CD4-positive, alpha-beta memory T cell (primary cell): ENCODE results near the gene SRBD1. TPM values are rescaled to one million over a fixed set of nuclear protein-coding genes. Genes with fewer than 3 reads are reported as not detected.

Source experiments
- CTCF ChIA-PET: fragments of 350-600 bp; sonication (Branson Sonifier 250); formaldehyde crosslinking; loops from one replicate; lab custom pipeline; 2021; ENCODE audit warnings: inconsistent platforms; ENCODE audit not compliant: partially characterized antibody; lab: Charles Lee
- POLR2A ChIA-PET: fragments of 350-600 bp; sonication (Branson Sonifier 250); formaldehyde crosslinking; loops from one replicate; lab custom pipeline; 2021; ENCODE audit not compliant: partially characterized antibody; lab: Charles Lee
- DNase-seq, 5 donors: peaks; one replicate each; pipeline versions ENCODE4 v3.0.0 to v3.0.0-alpha.2; 2020 to 2022; ENCODE audit warnings: mixed read lengths in 1 of 5
- H3K27ac ChIP-seq: one replicate; pipeline ENCODE4 v1.7.0; 2013; ENCODE audit warnings: low read depth, low read length
- H3K27me3 ChIP-seq: 2 replicates; pipeline ENCODE4 v1.7.0; 2013; ENCODE audit warnings: mild to moderate bottlenecking, low read length, moderate library complexity; ENCODE audit not compliant: insufficient read depth
- H3K36me3 ChIP-seq: 2 replicates; pipeline ENCODE4 v1.7.0; 2013; ENCODE audit warnings: mild to moderate bottlenecking, low read length, moderate library complexity; ENCODE audit not compliant: insufficient read depth
- H3K4me1 ChIP-seq: 2 replicates; pipeline ENCODE4 v1.7.0; 2013; ENCODE audit warnings: mild to moderate bottlenecking, low read length, moderate library complexity; ENCODE audit not compliant: insufficient read depth
- H3K4me3 ChIP-seq, 2 donors: one replicate each; pipeline ENCODE4 v1.7.0; 2013; ENCODE audit warnings: low read length in 2 of 2, mild to moderate bottlenecking in 1 of 2
- H3K9me3 ChIP-seq, 2 donors: one replicate each; pipeline ENCODE4 v1.7.0; 2013; ENCODE audit warnings: low read length in 2 of 2, control low read depth in 1 of 2; ENCODE audit not compliant: control insufficient read depth in 1 of 2
- H3K27ac Mint-ChIP-seq, 7 donors: one replicate each; pipeline ENCODE4 v1.8.0; 2020 to 2021; ENCODE audit warnings: mixed read lengths in 7 of 7, mild to moderate bottlenecking in 6 of 7, inconsistent platforms in 3 of 7, moderate library complexity in 3 of 7
- H3K27me3 Mint-ChIP-seq, 2 donors: one replicate each; pipeline ENCODE4 v1.8.0; 2020 to 2021; ENCODE audit warnings: mixed read lengths in 2 of 2
- H3K36me3 Mint-ChIP-seq, 2 donors: one replicate each; pipeline ENCODE4 v1.8.0; 2020 to 2021; ENCODE audit warnings: mixed read lengths in 2 of 2, inconsistent platforms in 1 of 2, mild to moderate bottlenecking in 1 of 2
- H3K4me1 Mint-ChIP-seq, 4 donors: one replicate each; pipeline ENCODE4 v1.8.0; 2020 to 2021; ENCODE audit warnings: mixed read lengths in 4 of 4, mild to moderate bottlenecking in 1 of 4
- H3K4me3 Mint-ChIP-seq, 8 donors: one replicate each; pipeline ENCODE4 v1.8.0; 2020 to 2021; ENCODE audit warnings: mixed read lengths in 8 of 8, mild to moderate bottlenecking in 7 of 8, moderate library complexity in 6 of 8, inconsistent platforms in 3 of 8
- H3K9me3 Mint-ChIP-seq, 8 donors: one replicate each; pipeline ENCODE4 v1.8.0; 2020 to 2021; ENCODE audit warnings: mixed read lengths in 8 of 8, mild to moderate bottlenecking in 5 of 8, inconsistent platforms in 3 of 8, moderate library complexity in 1 of 8
- intact Hi-C: fragments of 100-400 bp; cut with micrococcal nuclease; formaldehyde crosslinking; loops from one replicate; pipeline ENCODE4 v1.15.1; 2023
- polyA plus RNA-seq, 2 donors: library from polyadenylated mRNA; unstranded; fragments of 300-500 nt; fragmentation: Illumina TruSeq; gene quantifications; one replicate each; pipeline ENCODE4 v1.2.3, GENCODE V29; 2021
- total RNA-seq, 2 experiments: library from RNA; stranded (reverse); gene quantifications; one replicate each; pipeline ENCODE4 v1.2.3, GENCODE V29; 2021

SRBD1 gene
- total and polyA plus RNA-seq, 4 experiments from 2014 or later = 10.0 to 23.7 (median 17.3) TPM

DNA sequence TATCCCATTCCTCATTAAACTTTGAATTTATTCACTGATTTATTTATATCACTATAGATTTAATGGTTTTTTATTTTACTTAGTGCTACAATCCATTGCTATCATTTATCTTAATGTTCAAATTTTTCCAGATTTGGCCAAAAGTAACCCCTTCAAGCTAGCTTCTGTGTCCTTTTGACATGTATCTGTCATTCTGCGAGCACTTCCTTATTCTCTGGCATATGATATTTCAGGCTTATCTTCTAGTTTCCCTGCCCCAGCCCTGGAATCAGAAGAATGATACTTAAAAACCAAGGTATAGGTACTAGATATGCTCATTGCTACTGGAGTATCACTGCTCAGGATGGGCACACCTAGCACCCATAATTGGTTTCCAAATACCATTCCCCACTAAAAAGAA, 28.5 kb downstream of the SRBD1 start:
- ChIA-PET CTCF (interaction anchor here (7.1 kb wide), 1 partner anchor 602 kb away, joined by 63 read pairs; no protein-coding TSS in a partner anchor), POLR2A (no interaction called here)

DNA sequence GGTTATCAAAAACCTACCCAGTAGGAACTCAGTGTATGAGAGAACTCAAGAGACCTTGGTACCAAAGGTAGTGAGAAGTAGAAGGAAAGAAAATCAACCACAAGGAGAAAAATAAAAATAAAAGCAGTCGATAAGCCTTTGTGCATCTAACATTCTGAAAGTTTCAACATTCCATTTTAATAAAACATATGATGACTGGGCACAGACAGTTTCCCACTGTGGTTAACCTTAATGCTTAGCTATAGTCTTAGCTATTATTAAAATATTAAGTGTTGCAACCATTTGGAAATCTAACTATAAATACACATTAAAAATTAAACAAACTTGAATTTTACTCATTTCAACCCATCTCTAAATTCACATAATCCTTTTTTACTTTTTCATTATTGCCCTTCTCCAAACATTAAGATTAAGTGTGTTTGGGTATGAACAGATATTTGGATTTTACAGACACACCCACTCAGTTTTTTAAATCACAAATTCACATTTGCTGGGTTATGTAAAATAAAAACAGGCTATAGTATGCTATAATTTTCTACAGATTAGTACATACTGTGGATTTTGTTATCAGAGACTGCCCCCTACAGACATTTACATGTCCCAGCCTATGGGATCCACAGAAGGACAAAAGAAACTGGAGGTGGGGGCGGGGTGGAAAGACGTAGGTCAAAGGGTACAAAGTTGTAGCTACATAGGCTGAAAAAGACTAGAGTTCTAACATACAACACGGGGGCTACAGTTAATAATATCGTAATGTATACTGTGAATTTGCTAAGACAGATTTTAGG, 32.8 kb downstream of the SRBD1 start:
- DNase-seq = peak in 4 of 5 donors; percentile 22 to 41 (median 32)

More for the DNA sequence above, 28.5 kb downstream of the SRBD1 start:
- Mint-ChIP-seq H3K4me3 (no peak overlapping the region), H3K36me3 (peaks cover 17 to 18% of the 10 kb centered on the region in 2 donors), H3K27me3 (no peaks in the 10 kb centered on the region), H3K4me1 (peaks cover under 1 to 3% (median 1%) of the 10 kb centered on the region in 4 donors), H3K9me3 (no peaks in the 10 kb centered on the region), H3K27ac (no peak overlapping the region)
- no peak for DNase-seq
- H3K4me3 ChIP-seq = no peak overlapping the region
- no peaks in the 10 kb centered on the region for H3K36me3 ChIP-seq
- no peaks in the 10 kb centered on the region for H3K4me1 ChIP-seq
- intact Hi-C loops = no loop called here
- H3K27ac ChIP-seq = no peak overlapping the region
- H3K27me3 ChIP-seq = no peaks in the 10 kb centered on the region
- no peaks in the 10 kb centered on the region for H3K9me3 ChIP-seq

DNA sequence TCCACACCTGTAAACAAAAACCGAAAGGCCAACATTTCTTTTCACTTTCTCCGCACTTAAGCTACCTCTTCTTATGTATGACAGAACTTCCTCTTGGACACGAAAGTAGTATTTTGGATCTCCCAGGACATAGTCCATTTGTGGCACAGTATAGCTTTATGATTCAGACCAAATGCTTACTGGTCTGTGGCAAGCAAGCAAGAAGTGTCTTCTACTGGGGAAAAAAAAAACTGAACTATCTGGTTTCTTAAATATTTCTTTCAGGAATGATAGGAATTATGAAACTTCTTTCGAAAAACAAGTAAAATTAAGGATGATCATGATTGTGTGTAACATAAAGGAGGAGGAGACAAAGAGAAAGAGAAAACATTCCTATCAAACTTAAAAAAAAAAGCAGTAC, 33.6 kb downstream of the SRBD1 start:
- POLR2A ChIA-PET = no interaction called here
- DNase-seq = no peak
- intact Hi-C loops = no loop called here
- Mint-ChIP-seq H3K4me3 (no peak overlapping the region), H3K27me3 (no peaks in the 10 kb centered on the region), H3K4me1 (peaks cover 0 to 3% (median under 1%) of the 10 kb centered on the region in 4 donors), H3K9me3 (no peaks in the 10 kb centered on the region), H3K36me3 (peaks cover 38 to 42% of the 10 kb centered on the region in 2 donors), H3K27ac (peak overlapping the region in 2 of 7 donors; percentile 37 to 38)
- CTCF ChIA-PET = interaction anchor here (0.6 to 7.1 kb wide), 5 partner anchors 16 to 597 kb away, joined by 3 to 63 read pairs (median 5); no protein-coding TSS in a partner anchor
- Histone ChIP-seq H3K36me3 (no peaks in the 10 kb centered on the region), H3K4me3 (no peak overlapping the region), H3K4me1 (no peaks in the 10 kb centered on the region), H3K27ac (no peak overlapping the region), H3K9me3 (no peaks in the 10 kb centered on the region), H3K27me3 (no peaks in the 10 kb centered on the region)

More for the DNA sequence above, 32.8 kb downstream of the SRBD1 start:
- H3K4me1 Mint-ChIP-seq = peaks cover 0 to 3% (median under 1%) of the 10 kb centered on the region in 4 donors
- peak overlapping the region in 2 of 7 donors; percentile 29 to 87 for H3K27ac Mint-ChIP-seq
- H3K4me3 Mint-ChIP-seq = no peak overlapping the region
- ChIA-PET POLR2A (no interaction called here), CTCF (interaction anchor here (1.0 to 7.1 kb wide), 7 partner anchors 11 to 597 kb away, joined by 3 to 63 read pairs (median 5); no protein-coding TSS in a partner anchor)
- no peaks in the 10 kb centered on the region for H3K27me3 Mint-ChIP-seq
- H3K36me3 Mint-ChIP-seq = peaks cover 33 to 39% of the 10 kb centered on the region in 2 donors
- Histone ChIP-seq H3K27ac (no peak overlapping the region), H3K4me3 (no peak overlapping the region), H3K4me1 (no peaks in the 10 kb centered on the region), H3K36me3 (no peaks in the 10 kb centered on the region), H3K9me3 (no peaks in the 10 kb centered on the region), H3K27me3 (no peaks in the 10 kb centered on the region)
- H3K9me3 Mint-ChIP-seq = no peaks in the 10 kb centered on the region
- intact Hi-C loops = no loop called here

DNA sequence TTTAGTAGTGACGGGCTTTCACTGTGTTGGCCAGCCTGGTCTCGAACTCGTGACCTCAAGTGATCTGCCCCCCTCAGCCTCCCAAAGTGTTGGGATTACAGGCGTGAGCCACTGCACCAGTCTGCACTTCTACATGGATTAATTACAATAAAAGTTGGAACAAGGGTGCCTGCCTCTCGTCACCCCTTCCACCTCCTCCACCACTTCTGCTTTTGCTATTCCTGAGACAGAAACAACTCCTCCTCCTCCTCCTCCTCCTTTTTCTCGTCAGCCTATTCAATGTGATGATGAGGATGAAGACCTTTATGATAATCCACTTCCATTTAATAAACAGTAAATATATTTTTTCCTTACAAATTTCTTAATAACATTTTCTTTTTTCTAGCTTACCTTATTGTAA, 35.2 kb downstream of the SRBD1 start:
- intact Hi-C loops = no loop called here

DNA sequence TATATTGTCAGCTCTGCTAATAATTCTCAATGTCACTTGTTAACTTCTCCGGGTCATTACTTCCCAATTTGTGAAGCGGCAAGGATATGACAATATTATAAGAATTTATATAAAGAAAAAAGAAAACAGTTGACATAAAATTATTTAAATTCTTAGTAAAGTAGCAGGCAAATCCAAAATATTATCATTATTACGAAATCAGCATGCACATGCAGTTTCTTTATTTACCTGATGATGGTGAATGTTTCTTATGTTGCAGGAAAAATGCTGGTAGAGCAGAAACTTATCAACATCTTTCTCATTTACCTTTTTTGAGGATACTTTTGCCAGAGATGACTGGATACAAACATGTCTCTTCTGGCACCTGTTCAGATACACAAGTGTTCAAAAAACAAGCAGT, 38.1 kb downstream of the SRBD1 start:
- Histone ChIP-seq H3K9me3 (no peaks in the 10 kb centered on the region), H3K27ac (no peak overlapping the region), H3K27me3 (no peaks in the 10 kb centered on the region), H3K4me1 (peaks cover 11% of the 10 kb centered on the region), H3K4me3 (no peak overlapping the region), H3K36me3 (no peaks in the 10 kb centered on the region)
- no peak overlapping the region for H3K4me3 Mint-ChIP-seq
- H3K9me3 Mint-ChIP-seq = peaks cover 0 to 2% (median 0%) of the 10 kb centered on the region in 8 donors
- CTCF ChIA-PET = interaction anchor here (1.5 kb wide), 1 partner anchor 13 kb away, joined by 4 read pairs; no protein-coding TSS in a partner anchor
- H3K27me3 Mint-ChIP-seq = no peaks in the 10 kb centered on the region
- H3K4me1 Mint-ChIP-seq = peaks cover 3 to 7% (median 6%) of the 10 kb centered on the region in 4 donors
- DNase-seq = no peak
- peaks cover 36 to 40% of the 10 kb centered on the region in 2 donors for H3K36me3 Mint-ChIP-seq
- intact Hi-C loops = no loop called here
- no peak overlapping the region for H3K27ac Mint-ChIP-seq
- POLR2A ChIA-PET = no interaction called here

More for the DNA sequence above, 35.2 kb downstream of the SRBD1 start:
- no peak overlapping the region for H3K27ac ChIP-seq
- Mint-ChIP-seq H3K4me3 (no peak overlapping the region), H3K27ac (no peak overlapping the region), H3K4me1 (peaks cover 0 to 3% (median under 1%) of the 10 kb centered on the region in 4 donors), H3K27me3 (no peaks in the 10 kb centered on the region), H3K36me3 (peaks cover 35 to 39% of the 10 kb centered on the region in 2 donors), H3K9me3 (peaks cover 0 to 2% (median 0%) of the 10 kb centered on the region in 8 donors)
- CTCF ChIA-PET = interaction anchor here (0.9 to 7.1 kb wide), 2 partner anchors 8 to 595 kb away, joined by 3 to 63 read pairs; no protein-coding TSS in a partner anchor
- H3K27me3 ChIP-seq = no peaks in the 10 kb centered on the region
- no peaks in the 10 kb centered on the region for H3K9me3 ChIP-seq
- no peaks in the 10 kb centered on the region for H3K4me1 ChIP-seq
- no peak for DNase-seq
- H3K4me3 ChIP-seq = no peak overlapping the region
- no peaks in the 10 kb centered on the region for H3K36me3 ChIP-seq
- POLR2A ChIA-PET = no interaction called here

DNA sequence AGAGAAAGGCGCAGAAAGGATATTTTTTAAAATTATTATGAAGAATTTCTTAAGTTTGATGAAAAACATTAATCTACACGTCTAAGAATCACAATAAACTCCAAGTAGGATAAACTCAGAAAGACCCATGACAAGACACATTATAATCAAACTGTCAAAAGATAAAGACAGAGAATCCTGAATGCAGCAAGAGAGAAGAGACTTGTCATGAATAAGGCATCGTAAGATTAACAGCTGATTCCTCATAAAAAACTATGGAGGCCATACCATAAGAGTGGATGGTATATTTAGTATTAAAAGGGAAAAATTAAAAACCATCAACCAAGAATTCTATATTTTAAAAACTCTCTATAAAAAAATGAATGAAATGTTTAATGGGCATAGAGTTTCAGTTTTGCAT, 39.1 kb downstream of the SRBD1 start:
- no peak for DNase-seq
- Mint-ChIP-seq H3K36me3 (peaks cover 32 to 35% of the 10 kb centered on the region in 2 donors), H3K27me3 (no peaks in the 10 kb centered on the region), H3K4me1 (peaks cover 6 to 13% (median 10%) of the 10 kb centered on the region in 4 donors), H3K4me3 (no peak overlapping the region), H3K27ac (no peak overlapping the region), H3K9me3 (peaks cover 0 to 2% (median 0%) of the 10 kb centered on the region in 8 donors)
- peaks cover 18% of the 10 kb centered on the region for H3K4me1 ChIP-seq
- no peaks in the 10 kb centered on the region for H3K36me3 ChIP-seq
- POLR2A ChIA-PET = no interaction called here
- H3K27me3 ChIP-seq = no peaks in the 10 kb centered on the region
- intact Hi-C loops = no loop called here
- no peak overlapping the region for H3K27ac ChIP-seq
- no peak overlapping the region for H3K4me3 ChIP-seq
- CTCF ChIA-PET = no interaction called here
- H3K9me3 ChIP-seq = no peaks in the 10 kb centered on the region

DNA sequence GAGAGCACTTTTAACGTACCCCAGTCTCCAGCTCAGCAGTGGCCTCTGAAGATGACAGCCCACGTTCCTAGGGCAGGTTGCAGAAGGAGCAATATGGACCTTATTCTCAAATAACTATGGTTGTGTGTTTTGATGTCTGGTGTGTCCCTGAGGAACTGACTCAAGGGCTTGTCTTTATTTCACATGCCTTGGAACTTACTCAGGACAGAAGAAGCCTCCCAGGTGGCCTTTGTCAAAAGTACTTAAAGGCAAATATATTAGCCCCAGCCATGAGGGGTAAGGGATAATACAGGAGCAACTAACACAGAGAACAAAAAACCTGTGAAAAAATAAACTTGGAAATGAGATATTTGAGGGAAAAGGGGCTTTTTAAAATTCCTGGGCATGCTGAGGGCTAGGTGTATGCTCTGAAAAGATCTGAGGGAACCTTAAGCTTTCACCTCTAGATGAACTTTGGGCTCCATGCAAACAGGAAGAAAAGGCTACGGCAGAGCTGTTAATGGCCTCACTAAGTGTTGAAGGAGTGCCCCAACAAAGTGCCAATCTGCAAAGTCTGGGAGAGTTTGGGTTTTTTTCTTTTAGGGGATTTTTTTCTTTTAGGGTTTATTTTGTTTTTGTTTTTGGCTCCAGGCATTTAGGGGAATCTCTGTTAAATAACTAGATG, 40.3 kb downstream of the SRBD1 start:
- ChIA-PET POLR2A (no interaction called here), CTCF (no interaction called here)
- Mint-ChIP-seq H3K36me3 (peaks cover 27 to 31% of the 10 kb centered on the region in 2 donors), H3K9me3 (peaks cover 0 to 2% (median 0%) of the 10 kb centered on the region in 8 donors), H3K4me1 (peaks cover 11 to 16% (median 13%) of the 10 kb centered on the region in 4 donors), H3K4me3 (peak overlapping the region in 2 of 8 donors; percentile 11 to 22), H3K27me3 (no peaks in the 10 kb centered on the region), H3K27ac (peak overlapping the region in 3 of 7 donors; percentile 4 to 56 (median 40))
- Histone ChIP-seq H3K9me3 (no peaks in the 10 kb centered on the region), H3K4me3 (no peak overlapping the region), H3K27ac (no peak overlapping the region), H3K36me3 (no peaks in the 10 kb centered on the region), H3K4me1 (peaks cover 18% of the 10 kb centered on the region), H3K27me3 (no peaks in the 10 kb centered on the region)
- intact Hi-C loops = no loop called here
- DNase-seq = no peak
